ENCODE measurements around the gene KCNJ2.

Gene KCNJ2

DNA sequence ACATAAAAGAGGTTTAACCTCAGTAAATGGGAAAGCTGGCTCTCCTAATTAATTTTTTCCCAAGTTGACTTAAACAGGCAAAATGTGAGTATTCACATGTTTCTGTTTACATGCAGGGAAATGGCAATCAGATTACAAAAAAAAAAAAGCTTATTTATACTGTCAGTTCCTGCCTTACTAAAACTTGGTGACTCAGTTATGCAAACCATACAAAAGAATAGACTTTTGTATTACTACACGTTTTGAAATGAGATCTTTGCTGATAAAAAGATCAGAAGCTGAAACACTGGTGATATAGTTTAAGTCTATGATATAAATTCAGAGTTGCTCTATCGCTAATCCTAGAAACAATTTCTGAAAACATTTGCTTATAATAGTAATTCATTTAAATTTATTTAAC is 9.4 kb upstream of the KCNJ2 start:
- DNase-seq (ENCODE audit: low spot score): no peak

DNA sequence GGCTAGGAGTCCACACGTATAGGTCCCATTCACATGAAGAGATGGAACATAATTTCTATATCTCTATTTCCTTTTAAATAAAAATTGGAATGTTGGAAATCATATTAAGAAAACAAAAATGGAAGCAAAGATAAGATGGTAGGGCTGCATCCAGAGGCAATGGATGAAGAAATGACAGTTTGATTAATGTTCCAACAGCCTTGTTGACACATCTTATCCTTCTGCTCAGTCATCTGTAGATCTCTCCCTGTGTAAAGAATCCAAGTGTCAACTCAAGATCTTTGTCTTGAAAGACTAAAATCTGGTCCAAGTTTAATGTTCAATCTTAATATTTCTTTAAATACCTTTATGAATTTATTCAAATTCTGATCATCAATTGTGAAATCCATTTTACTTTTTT is 7.8 kb upstream of the KCNJ2 start:
- no peak for DNase-seq (ENCODE audit: low spot score)

DNA sequence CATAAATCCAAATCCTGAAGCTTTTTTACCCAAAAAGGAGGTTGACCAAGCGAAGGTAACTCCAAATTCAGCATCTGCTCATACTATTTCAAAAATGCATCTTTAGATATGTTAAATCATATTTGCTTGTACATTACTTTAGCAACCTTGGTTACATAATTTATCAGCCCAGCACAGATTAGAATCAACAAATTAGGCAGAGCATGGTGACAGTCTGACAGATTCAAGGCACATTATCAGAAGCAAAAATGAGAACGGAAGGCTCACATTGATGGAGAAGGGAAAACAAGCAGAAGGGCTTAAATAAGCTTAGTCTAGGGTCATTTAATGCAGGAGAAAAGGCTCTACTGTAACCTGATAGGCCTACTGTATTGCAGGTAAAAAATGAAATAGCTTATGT is 3.9 kb upstream of the KCNJ2 start:
- DNase-seq (ENCODE audit: low spot score): no peak

DNA sequence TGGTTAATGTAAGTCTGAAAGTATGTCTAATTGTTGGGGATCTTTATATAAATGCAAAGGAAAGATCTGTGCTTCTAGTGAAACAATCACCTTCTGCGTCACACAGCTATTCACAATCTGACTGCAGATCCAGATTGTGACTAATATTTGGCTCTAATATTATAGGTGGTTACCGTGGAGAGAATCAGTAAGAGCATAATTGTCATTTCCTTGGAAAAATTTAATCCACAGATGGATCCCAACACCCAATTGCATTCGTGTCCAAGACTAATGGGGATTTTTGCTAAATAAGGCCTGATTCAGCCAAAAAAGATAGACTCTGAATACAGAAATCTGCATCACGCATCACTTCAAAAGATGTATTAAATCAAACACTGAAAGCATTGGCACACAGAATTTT is 2.7 kb upstream of the KCNJ2 start:
- DNase-seq (ENCODE audit: low spot score): no peak

DNA sequence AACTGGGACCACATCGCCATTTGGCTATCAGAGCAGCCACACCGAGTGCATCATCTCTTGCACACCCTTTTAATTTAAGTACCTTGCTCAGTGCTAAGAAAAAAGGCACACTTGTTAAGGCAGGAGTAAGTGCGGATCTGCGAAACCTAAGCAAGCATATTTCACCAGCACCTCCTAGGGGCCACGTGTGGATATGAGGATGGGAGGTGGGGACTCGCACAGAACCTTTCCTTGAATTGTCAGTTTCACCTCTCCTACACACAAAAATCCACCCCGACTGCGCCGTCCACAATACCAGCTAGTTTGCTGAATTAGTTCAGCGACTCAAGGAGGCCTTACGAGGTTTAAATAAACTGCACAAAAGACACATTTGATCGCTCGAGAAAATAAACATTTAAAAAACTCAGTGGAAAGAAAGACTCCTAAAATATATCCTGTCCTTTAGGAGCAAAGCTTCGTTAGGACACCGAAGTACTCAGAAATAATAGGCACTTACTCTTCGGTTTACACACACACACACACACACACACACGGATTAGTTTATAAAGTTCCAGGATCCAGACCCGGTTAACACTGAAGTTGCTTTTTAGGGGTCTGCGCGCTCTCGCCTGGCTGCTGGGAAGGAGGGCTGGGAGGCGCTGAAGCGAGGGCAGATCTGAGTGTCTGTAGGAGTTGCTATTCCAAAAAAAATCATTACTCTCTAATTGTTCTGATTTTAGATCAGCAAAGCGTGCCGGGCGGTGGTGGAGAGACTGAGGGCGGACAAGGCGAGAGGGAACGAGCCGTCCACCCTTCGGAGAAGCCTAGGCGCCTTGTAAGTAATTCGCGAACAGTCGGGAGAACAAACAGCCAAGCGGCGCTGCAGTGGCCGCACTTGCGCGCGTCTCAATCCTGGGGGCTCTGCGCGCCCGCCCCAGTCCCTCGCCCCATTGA is 1.0 kb upstream of the KCNJ2 start:
- peak; percentile 26 for DNase-seq (ENCODE audit: low spot score)

DNA sequence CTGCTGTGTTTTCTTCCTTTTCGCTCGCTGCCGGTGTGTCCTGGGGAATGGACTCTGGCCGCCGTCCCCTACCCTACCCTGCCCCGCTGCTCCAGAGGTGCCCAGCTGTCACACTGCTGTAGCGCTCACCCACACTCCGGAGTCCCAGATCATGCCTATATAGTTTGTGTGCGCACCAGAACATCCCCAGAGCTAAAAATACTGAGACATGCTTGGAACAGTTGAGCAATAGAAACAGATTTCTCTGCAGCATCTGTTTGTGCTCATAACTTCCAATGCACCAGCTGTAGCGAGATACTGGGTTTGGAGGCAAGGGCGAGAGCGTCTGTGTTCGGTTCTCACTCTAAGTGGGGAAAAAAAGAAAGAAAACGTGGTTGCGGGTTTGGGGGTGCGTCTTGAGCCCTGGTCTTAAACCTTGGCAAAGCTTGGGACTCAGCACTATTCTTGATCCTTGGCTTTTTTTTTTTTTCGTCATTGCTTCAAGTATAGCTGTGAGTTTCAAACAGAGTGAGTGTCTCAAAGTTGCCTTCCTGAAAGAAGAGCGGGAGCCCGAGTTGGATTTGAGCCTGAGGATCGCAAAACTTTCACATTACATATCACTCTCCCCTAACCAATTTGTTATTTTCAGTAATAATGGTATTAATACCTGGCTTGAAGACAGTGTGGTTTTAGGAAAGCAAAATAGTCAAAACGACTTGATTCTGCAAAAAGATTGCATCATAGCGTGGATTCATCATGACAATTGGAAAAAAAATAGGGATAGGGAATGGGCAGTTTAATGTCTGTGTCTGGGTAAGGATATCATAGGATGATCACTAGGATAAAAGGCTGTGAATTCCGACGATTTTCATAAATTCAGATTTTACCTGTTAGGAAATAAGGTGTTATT is 621 bp downstream of the KCNJ2 start:
- no peak for DNase-seq (ENCODE audit: low spot score)

DNA sequence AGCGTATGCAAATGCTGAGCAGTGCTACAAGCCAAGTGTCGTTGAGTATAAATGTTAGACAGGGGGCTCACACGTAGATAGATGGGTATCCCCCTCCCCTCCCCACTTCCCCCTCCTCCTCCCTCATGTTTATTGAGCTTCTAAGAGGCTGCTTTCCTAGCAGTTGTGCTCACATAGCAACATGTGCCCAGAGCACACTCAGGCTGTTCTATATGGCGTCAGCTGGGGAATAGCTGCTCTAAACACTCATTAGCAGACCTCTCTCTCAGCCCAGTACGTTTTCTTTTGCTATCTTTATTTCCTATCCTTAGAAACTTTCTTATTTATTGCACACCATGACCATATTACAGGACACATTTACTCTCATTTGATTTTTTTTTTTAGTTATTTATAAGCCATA is 1.8 kb downstream of the KCNJ2 start:
- DNase-seq (ENCODE audit: low spot score): no peak

DNA sequence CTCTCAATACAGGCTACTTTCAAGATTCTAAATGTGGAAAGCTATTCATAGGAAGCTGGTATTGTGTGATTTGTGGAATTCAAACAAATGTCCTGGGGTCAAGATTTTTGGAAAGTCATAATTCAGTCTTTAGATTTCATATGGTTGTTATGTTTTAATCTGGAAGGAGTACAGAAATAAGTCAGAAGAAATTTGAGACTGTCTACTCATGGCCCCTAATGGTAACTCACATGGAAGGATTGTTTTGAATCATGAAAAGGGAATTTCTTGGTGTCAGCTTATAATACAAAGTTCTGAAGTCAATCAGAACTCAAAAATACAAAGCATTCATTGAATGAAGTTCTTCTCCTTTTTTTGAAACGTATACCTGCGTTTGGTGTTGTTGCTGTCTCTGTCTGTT is 3.1 kb downstream of the KCNJ2 start:
- DNase-seq (ENCODE audit: low spot score): no peak

DNA sequence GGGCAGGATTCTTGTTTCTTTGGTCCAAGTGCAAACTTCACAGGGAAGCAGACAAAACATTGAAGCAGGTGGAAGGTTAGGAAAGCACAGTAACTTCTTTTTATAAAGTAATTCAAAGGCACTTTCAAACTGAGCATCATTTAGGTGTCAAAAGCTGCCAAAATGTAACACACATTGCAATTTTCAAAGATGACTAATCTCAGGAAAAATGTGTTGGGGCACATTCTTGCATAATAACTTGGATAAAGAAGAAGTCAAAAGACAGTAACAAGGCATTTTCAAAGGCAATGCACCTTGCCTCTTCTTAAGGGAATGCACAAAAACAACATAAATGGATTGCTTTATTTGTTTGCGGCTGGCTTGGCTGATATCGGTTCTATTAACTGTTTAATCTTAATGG is 3.6 kb downstream of the KCNJ2 start:
- no peak for DNase-seq (ENCODE audit: low spot score)

DNA sequence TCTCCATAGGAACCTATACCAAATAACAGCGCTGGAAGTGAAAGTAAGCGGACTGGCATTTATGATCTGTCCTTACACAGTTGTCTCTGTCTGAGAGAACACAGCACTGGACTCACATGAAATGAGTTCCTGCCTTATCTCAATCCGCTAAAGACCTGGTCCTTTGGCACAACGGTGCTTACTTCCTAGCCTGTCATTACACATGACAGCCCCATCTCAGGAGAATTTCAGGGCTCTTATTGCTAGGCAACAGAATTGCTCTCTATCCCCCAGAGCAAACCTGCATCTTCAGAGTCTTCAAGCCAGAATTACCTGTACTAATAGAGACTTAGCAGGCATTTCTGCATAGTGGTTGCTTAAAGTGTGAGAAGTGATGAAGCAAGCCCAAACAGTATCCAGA is 4.3 kb downstream of the KCNJ2 start:
- DNase-seq (ENCODE audit: low spot score): no peak

DNA sequence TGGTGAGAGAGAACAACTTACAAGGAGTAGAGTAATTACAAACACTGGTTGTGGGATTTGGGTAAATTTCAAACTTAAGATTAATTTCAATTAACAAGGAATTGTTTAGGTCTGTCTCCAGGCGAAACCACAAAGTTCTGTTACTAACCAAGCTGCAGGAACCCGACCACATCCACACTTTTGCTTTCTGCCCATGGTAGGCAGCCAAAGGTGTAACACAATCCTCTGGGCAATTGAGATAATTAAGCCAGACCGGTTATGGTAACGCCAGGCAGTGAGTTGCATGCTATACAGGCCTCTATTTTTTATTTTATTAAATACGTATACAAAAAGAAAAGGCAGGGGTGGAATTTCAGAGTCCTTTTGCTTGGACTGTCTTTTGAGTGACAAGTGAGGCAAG is 12.0 kb downstream of the KCNJ2 start:
- no peak for DNase-seq (ENCODE audit: low spot score)

DNA sequence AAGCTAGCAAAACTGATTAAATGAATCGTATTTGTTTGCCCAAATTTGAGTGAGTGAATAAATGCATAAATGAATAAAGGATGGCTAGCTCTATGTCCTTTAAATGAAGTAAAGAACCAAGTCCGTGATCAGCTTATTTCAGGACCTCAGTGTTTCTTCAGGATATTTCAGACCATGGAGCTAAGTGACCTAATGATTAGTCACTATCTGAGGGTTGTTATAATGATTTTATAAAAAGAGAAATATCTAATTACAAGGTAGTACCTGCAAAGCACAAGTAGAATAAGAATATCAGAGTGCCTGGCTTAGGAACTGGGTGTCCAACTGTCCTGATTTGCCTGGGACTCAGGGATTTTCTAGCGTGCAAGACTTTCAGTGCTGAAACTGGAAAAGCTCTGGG is 12.5 kb downstream of the KCNJ2 start:
- no peak for DNase-seq (ENCODE audit: low spot score)

DNA sequence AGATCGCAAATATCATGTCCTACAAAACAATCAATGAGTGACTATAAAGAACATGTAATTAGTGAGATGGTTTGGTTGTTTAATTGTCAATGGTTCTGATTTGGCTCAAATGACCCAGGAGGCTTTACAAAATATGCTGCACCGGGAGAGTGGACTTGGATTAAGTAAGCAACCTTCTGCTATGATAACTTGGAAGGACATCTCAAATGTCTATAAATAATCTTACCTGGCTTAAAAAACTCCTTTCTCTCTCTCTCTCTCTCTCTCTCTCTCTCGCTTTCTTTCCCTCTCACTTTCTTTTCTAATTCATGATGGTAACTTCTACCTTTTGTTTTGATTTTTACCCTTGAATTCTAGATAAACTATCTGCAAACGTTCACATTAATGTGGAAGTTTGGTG is 14.2 kb downstream of the KCNJ2 start:
- DNase-seq (ENCODE audit: low spot score): no peak

DNA sequence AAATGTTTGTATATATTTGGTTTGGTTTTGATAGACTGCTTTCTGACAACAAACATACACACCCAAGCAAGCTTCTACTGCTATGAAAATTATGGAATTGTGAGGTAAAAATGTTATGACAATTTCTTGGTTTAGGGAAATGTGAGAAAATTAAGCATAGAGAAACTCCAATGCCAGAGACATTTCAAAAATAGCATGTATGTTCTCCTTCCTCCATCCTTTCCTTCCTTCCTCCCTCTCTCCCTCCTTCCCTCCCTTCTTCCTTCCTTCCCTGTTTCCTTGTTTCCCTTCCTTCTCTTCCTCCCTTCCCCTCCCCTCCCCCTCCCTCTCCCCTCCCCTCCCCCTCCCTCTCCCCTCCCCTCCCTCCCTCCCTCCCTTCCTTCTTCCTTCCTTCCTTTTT is 14.9 kb downstream of the KCNJ2 start:
- no peak for DNase-seq (ENCODE audit: low spot score)

DNA sequence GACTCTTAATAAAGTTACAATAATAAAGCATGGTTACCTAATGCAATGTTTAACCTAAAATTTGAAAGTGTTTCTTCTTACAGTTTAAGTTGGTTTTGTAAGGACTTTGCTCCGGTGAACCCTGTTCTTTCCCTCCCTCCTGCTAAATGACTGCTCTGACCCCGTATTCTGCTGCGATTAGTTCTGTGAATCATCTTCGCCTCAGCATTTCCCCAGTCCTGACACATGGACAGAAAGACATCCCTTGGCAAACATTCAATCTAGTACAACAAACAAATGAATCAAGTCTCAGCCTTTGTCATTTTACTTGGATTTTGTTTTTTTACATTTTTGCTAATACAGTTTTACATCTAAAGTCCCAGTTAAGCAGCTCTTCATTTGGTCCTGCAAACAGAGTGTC is 15.4 kb downstream of the KCNJ2 start:
- no peak for DNase-seq (ENCODE audit: low spot score)

DNA sequence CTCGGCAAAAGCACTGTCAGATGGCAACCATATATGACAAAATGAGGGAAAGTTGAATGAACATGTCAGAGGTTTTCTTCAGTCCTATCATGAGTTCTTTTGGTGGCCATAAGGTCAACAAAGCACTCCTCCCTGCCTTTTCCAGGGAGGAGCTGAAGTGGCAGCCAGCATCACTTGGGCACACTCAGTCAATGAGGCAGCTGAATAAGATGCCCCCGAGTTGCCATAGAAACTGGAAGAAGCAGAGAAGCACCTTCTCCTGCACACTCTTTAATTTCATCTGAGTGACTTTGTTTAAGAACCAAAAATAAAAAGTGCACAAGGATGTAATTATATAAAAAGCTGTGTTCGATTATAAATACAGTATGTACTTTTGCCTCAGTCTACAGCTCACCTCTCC is 16.0 kb downstream of the KCNJ2 start:
- no peak for DNase-seq (ENCODE audit: low spot score)

DNA sequence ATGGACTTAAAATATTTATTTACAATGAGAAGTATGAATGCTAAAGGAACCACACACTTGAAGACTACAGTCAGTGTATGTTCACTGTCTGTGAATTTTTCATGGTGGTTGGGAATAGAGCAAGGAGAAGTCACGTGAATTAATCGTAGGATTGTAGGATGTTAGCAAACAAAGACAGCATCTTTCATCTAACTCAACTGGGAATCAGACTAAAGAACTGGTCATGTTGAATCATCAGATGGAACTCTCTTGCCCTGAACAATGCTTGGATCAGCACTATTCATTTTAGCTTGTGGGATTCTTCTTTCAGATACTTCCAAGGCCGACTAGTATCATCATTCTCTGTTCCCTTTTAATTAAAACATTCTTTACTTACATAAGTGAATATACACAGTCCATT is 18.1 kb downstream of the KCNJ2 start:
- DNase-seq (ENCODE audit: low spot score): no peak

DNA sequence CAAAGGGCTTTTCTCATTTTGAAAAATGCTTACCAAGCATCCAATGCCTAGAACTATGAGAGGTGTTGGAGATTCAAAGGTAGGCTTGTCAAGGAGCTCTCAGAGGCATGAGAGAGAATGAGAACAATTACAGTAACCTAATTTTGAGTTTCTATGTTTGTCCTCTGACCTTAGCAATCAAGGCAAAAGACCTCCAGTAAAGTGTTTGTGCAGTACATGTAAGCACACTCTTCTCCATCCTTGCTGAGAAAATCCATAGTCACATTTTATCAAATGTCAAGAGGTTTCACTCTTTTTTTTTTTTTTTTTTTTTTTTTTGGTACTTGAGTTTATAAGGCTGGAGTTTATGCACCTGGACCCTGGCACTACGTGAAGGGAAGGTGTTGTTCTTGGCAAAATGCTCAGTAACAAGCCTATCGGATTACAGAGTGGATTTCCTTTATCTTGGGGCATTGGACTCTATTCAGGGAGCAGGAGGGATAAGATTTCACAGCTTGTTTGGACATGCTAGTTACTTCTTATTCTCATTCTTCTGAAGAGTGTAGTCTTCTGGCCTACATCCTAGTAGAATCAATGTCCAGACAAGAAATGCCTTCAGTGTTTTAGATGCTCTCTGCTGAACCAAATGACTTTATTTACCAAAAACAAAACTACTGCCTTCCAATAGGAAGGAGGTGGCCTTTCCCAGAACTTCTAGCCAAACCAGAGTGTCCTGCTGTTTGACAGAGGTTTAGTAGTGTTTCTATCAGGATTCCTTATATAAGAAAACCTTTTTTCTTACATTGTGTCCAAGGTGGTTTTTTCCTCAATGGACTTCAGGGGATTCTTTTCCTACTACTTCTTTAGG is 21.9 kb downstream of the KCNJ2 start:
- DNase-seq (ENCODE audit: low spot score): no peak

DNA sequence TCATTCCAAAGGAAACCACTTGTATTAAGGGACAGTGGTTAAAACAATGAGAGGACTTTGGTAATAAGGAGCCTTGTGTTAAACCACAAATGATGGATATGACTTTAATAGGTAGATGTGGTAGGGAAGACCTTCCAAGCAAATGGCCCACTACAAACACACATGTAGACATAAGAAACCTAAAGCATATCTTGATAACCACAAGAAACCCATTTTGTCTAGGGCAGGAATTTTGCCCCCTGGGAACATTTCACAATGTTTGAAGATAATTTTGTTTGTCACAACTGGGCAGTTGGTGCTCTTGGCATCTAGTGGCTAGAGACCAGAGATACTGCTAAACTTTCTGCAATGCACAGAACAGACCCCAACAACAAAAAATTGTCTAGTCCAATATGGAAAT is 25.8 kb downstream of the KCNJ2 start:
- no peak for DNase-seq (ENCODE audit: low spot score)

DNA sequence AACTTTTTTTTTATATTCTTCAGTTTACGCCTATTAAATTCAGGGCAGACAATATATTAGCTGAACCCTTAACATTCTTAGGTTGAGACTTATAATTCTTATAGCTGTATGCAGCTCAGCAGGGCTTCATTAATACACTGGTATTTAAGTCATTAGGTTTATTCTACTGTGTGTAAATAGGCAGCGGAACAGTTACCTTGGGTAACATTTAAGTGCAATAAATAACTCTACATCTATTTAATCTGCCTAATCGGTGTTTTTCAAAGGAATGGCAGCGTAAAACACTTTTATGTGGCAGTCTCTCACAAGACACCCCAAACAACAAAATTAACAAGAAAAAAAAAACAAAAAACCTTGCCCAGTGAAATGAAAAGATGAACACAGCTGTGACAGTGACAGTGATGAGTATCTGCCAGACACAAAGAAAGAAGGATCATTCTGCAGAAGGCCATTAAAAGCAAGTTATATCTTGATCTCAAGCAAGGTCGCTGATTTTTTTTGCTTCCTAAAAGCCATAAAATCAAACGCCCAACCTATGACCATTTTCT is 32.6 kb downstream of the KCNJ2 start:
- no peak for DNase-seq (ENCODE audit: low spot score)

DNA sequence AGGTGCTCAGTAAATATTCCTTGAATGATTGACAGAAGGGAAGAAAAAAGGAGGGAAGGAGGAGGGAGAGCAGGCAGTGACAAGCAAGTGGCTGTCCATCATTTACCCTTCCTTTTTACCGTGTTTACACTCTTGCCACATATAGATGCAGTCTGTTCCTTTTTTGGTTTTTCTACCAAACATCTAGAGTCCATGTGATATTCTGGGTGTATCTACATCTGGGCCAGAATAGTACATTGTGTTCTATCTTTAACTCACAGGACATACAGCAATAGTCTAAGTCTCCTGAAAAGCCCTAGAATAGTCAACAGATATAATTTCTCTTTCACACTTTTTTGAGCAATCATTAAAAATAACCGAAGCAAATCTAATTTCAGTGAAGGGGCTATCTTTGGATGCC is 33.5 kb downstream of the KCNJ2 start:
- no peak for DNase-seq (ENCODE audit: low spot score)

DNA sequence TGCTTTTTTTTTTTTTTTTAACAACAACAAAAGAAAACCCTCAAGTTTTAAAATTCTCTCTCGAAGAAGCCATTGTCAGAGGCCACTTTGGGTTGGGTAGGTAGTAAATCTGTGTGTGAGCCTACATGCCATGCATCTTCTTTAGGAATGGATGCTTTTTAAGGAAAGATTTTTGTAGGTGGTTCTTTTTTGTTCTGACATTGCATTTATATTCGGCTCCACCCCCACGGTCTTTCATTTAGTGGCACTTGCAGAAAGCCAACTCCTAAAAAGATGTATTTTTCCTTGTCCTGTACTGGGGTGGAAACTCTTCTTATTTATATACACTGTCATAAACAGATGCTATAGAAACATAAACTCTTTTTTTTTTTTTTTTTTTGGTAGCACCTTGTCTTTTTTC is 35.1 kb downstream of the KCNJ2 start:
- DNase-seq (ENCODE audit: low spot score): no peak

Data from NAMALWA (cell line).